Measurements from ENCODE around the gene ARL4C.
A peak's percentile ranks its signal among the peaks of the same experiment; 100 is the strongest.

ARL4C gene

DNA sequence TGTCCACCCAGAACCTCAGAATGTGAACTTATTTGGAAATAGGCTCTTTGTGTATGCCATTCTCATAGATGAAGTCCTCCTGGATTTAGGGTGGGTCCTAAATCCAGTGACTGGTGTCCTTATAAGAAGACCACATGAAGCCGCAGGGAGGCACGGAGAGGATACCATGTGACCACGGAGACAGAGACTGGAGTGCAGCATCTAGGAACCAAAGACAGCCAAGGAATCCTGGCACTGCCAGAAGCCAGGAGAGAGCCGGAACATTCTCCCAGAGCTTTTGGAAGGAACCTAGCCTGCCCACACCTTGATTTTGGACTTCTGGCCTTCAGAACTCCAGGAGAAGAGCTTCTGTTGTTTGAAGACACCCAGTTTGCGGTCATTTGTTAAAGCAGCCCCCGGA, 49.7 kb downstream of the ARL4C start:
- H3K4me3 ChIP-seq (ENCODE audit: low read depth, low read length), result no peak overlapping the region
- no peak for DNase-seq (ENCODE audit: low read depth)
- TF ChIP-seq, protein P1, sequence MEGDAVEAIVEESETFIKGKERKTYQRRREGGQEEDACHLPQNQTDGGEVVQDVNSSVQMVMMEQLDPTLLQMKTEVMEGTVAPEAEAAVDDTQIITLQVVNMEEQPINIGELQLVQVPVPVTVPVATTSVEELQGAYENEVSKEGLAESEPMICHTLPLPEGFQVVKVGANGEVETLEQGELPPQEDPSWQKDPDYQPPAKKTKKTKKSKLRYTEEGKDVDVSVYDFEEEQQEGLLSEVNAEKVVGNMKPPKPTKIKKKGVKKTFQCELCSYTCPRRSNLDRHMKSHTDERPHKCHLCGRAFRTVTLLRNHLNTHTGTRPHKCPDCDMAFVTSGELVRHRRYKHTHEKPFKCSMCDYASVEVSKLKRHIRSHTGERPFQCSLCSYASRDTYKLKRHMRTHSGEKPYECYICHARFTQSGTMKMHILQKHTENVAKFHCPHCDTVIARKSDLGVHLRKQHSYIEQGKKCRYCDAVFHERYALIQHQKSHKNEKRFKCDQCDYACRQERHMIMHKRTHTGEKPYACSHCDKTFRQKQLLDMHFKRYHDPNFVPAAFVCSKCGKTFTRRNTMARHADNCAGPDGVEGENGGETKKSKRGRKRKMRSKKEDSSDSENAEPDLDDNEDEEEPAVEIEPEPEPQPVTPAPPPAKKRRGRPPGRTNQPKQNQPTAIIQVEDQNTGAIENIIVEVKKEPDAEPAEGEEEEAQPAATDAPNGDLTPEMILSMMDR (conservative IDR thresholded peaks at IDR 0.05; ENCODE audit: low read depth, low read length), result no peak

DNA sequence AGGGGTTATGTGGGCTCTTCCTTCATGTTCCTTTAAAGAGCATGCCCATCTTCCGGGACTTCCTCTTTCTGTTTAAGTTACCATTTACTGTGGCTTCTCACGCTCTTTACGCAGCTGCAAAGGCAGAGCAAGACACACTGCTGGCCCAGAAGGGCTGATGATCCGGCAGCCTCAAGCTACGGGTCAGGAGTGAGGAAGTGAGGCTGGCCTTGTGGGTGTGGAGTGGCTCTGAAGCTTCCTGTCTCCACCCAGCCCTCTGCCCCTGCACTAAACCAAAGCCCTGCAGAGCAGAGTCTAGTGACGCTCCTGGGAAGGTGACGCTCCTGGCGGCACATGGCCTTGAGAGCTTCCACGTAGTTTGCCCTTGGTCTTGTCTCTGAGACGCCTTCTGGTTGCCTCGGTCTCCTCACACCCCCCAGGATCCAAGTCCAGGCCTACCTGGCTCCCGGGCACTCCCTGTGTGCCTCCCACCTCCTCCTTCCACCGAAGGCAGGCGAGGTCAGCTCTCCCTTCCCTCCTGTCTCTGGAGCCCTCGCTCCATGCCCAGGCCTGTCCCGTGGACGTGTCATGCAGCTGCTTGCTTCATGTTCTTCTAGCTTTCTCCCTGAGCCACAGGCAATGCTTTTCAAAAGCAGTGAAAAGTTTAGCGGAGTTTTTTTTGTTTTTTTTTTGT, 50.3 kb downstream of the ARL4C start:
- no peak overlapping the region for H3K4me3 ChIP-seq (ENCODE audit: low read depth, low read length)
- TF ChIP-seq, protein P1 (conservative IDR thresholded peaks at IDR 0.05; ENCODE audit: low read depth, low read length), result no peak
- DNase-seq (ENCODE audit: low read depth), result peak; percentile 47

DNA sequence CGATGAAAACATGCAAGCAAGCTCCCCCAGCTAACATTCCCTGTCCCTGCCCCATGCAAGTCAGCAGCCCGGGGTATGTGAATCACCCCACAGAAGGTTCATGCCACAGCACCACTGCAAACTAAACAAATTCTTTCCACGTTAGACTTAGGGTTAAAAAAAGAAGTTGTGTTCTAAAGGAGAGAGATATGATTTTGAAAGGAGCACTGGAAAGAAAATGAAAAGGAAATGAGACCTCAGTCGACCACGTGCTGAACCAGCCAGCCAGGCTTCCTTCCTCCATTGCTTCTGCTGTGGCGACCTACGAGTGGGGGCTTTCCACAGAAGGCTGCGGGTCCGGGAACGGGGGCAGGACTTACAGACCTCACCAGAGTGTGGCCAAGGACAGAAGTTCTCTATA, 52.0 kb downstream of the ARL4C start:
- TF ChIP-seq, protein P1 (conservative IDR thresholded peaks at IDR 0.05; ENCODE audit: low read depth, low read length), result no peak
- no peak overlapping the region for H3K4me3 ChIP-seq (ENCODE audit: low read depth, low read length)
- DNase-seq (ENCODE audit: low read depth), result peak; percentile 95

DNA sequence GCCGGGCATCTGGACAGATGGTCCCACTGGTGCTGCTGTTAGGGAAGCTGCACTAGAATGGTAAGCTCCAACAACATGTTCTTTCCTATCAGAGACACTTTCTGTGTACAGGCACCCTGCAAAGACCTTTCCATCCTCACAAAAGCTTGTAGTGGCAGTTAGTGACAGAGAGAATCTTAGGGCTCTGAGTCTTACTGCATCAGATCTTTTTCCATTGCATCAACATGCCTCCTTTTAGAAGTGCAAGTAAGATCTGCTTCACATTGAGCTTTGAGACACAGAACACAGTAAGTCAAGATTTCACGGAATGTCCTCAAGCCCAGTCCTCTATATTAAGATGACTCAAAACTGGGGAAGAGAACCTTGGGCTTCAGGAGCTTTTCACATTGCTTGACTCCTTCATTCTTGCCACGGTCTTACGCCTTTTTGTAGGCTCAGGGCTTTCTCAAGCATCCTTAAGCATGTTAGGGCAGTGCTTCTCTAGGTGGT, 52.6 kb downstream of the ARL4C start:
- peak; percentile 36 for DNase-seq (ENCODE audit: low read depth)
- TF ChIP-seq, protein P1 (conservative IDR thresholded peaks at IDR 0.05; ENCODE audit: low read depth, low read length), result no peak
- H3K4me3 ChIP-seq (ENCODE audit: low read depth, low read length), result no peak overlapping the region

Measured in choroid plexus epithelial cell (primary cell).